GM10266 (cell line): Measurements from ENCODE around the gene DTD2.

Experiments used
- DNase-seq: peaks from one replicate; pipeline ENCODE4 v3.0.0; 2012; ENCODE audit errors: extremely low spot score
- CTCF ChIP-seq: IDR thresholded peaks from 2 replicates; pipeline ENCODE4 v1.5.1; 2012; ENCODE audit warnings: mild to moderate bottlenecking, low read depth; ENCODE audit not compliant: control insufficient read depth, insufficient read depth; ENCODE audit errors: missing control alignments

Gene DTD2

GRCh38 chr14:31418440-31418839 is 38.9 kb downstream of the DTD2 start:
- no peak for TF ChIP-seq CTCF
- DNase-seq: no peak

- no peak for DNase-seq
- TF ChIP-seq CTCF: no peak
These were observed 43.0 kb downstream of the DTD2 start for GRCh38 chr14:31414190-31414833.

- no peak for TF ChIP-seq CTCF
- DNase-seq: no peak
These were observed 46.0 kb downstream of the DTD2 start for GRCh38 chr14:31411218-31411727.

- no peak for DNase-seq
- no peak for TF ChIP-seq CTCF
These were observed 47.2 kb downstream of the DTD2 start for GRCh38 chr14:31410048-31410650.

DNA sequence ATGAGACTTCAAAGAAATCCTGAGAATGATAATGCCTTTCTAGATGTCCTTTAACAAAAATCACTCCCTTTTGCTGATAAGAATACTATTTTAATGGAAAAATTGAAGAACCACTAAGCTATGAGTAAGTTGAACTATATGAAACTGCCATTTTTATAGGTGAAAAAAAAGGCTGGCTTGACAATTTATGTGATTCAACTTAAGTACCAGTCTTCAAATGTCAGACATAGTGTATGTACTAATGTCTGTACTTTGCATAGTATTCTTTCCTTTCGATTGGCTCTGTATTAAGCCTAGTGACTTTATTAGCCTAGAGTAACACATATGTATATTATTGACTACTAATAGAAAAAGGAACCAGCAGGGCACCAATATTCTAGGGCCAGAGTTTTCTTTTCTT is 48.9 kb downstream of the DTD2 start:
- TF ChIP-seq CTCF: no peak
- no peak for DNase-seq

- no peak for DNase-seq
- TF ChIP-seq CTCF: no peak
These were observed 51.6 kb downstream of the DTD2 start for GRCh38 chr14:31405599-31406232.

GRCh38 chr14:31405106-31405505 is 52.2 kb downstream of the DTD2 start:
- no peak for TF ChIP-seq CTCF
- DNase-seq: no peak
